Measurements from ENCODE around the gene NALCN. TPM values are rescaled to one million over a fixed set of nuclear protein-coding genes. Genes with fewer than 3 reads are reported as not detected.
A peak's percentile ranks its signal among the peaks of the same experiment; 100 is the strongest.

The NALCN gene
- total RNA-seq, 2 donors from 2014 or later = 0.11 TPM; not detected in 1

DNA sequence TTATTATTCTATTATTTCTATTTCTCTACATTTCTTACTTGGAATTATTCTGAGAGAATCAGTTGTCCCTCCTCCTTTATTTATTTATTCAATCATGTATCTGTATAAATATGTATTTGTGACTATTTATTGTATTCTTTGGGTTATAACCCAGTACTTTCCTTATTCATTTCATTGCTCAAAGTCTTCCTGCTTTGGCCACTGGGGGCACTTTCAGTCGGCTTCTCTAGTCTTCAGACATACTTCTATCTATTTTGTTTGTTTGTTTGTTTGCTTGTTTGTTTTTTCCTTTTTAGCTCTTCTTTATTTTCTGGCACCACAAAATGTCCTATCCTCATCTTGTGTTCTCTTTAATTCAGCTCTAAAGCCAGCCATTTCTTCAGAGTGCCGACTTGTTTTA lies 260.4 kb downstream of the NALCN start:
- Histone ChIP-seq H3K36me3 (ENCODE audit: control insufficient read depth, insufficient read depth, low read length) (no peaks in the 10 kb centered on the region), H3K27me3 (ENCODE audit: control insufficient read depth, insufficient read depth, low read length, poor library complexity, severe bottlenecking) (no peaks in the 10 kb centered on the region), H3K4me1 (ENCODE audit: control insufficient read depth, insufficient read depth, low read length) (no peaks in the 10 kb centered on the region), H3K9me3 (ENCODE audit: control insufficient read depth, low read length) (no peaks in the 10 kb centered on the region), H3K27ac (ENCODE audit: low read depth, low read length) (no peak overlapping the region), H3K9ac (ENCODE audit: extremely low read depth, low read length, poor library complexity, severe bottlenecking) (no peak overlapping the region), H3K4me3 (ENCODE audit: low read length) (no peak overlapping the region)
- H3K4me3 Mint-ChIP-seq = no peak overlapping the region
- no peaks in the 10 kb centered on the region for H3K4me1 Mint-ChIP-seq
- peak; percentile 58 for DNase-seq
- no peaks in the 10 kb centered on the region for H3K36me3 Mint-ChIP-seq (ENCODE audit: low read depth)
- 71% methylated on average over 2 of the region's 2 CpGs; no CpG with 5 or more reads in 1 of the 2 experiments for WGBS, 2 experiments (ENCODE audit: insufficient coverage in 1 of 2, insufficient read length in 1 of 2)
- H3K9me3 Mint-ChIP-seq = no peaks in the 10 kb centered on the region
- H3K27ac Mint-ChIP-seq = no peak overlapping the region
- no peaks in the 10 kb centered on the region for H3K27me3 Mint-ChIP-seq (ENCODE audit: insufficient read depth)
- TF ChIP-seq, protein P1, sequence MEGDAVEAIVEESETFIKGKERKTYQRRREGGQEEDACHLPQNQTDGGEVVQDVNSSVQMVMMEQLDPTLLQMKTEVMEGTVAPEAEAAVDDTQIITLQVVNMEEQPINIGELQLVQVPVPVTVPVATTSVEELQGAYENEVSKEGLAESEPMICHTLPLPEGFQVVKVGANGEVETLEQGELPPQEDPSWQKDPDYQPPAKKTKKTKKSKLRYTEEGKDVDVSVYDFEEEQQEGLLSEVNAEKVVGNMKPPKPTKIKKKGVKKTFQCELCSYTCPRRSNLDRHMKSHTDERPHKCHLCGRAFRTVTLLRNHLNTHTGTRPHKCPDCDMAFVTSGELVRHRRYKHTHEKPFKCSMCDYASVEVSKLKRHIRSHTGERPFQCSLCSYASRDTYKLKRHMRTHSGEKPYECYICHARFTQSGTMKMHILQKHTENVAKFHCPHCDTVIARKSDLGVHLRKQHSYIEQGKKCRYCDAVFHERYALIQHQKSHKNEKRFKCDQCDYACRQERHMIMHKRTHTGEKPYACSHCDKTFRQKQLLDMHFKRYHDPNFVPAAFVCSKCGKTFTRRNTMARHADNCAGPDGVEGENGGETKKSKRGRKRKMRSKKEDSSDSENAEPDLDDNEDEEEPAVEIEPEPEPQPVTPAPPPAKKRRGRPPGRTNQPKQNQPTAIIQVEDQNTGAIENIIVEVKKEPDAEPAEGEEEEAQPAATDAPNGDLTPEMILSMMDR (conservative IDR thresholded peaks at IDR 0.05) = peak; percentile 81

- Mint-ChIP-seq H3K9me3 (no peaks in the 10 kb centered on the region), H3K27ac (no peak overlapping the region), H3K4me3 (no peak overlapping the region), H3K36me3 (ENCODE audit: low read depth) (no peaks in the 10 kb centered on the region), H3K4me1 (no peaks in the 10 kb centered on the region), H3K27me3 (ENCODE audit: insufficient read depth) (no peaks in the 10 kb centered on the region)
- no peak for DNase-seq
- H3K27ac ChIP-seq (ENCODE audit: low read depth, low read length) = no peak overlapping the region
- H3K9ac ChIP-seq (ENCODE audit: extremely low read depth, low read length, poor library complexity, severe bottlenecking) = no peak overlapping the region
- WGBS, 2 experiments (ENCODE audit: insufficient coverage in 1 of 2, insufficient read length in 1 of 2) = 84 to 92% methylated on average over 3 of the region's 3 CpGs
- no peaks in the 10 kb centered on the region for H3K27me3 ChIP-seq (ENCODE audit: control insufficient read depth, insufficient read depth, low read length, poor library complexity, severe bottlenecking)
- TF ChIP-seq, protein P1 (conservative IDR thresholded peaks at IDR 0.05) = no peak
- no peaks in the 10 kb centered on the region for H3K4me1 ChIP-seq (ENCODE audit: control insufficient read depth, insufficient read depth, low read length)
- no peaks in the 10 kb centered on the region for H3K9me3 ChIP-seq (ENCODE audit: control insufficient read depth, low read length)
- no peak overlapping the region for H3K4me3 ChIP-seq (ENCODE audit: low read length)
- no peaks in the 10 kb centered on the region for H3K36me3 ChIP-seq (ENCODE audit: control insufficient read depth, insufficient read depth, low read length)
These were observed 264.1 kb downstream of the NALCN start for GRCh38 chr13:101152184-101152583.

DNA sequence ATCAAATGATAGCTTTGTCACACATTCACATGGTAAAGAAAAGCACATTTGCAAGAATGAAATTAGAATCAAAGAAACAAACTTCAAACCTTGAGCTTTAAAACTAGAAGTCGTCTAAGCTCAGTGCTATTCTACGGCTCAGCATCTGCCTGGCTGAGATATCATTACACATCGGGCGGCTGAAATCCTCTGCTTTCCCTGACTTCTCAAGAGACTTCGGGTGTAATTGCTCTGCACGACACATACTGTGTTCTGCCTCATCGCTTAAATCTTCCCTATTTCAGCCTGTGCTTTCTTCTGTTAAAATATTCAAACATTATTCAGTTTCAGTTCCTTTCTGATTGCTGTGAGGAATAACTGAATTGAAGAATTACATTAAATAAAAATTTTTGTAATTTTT lies 265.3 kb downstream of the NALCN start:
- Histone ChIP-seq H3K27ac (ENCODE audit: low read depth, low read length) (no peak overlapping the region), H3K4me1 (ENCODE audit: control insufficient read depth, insufficient read depth, low read length) (no peaks in the 10 kb centered on the region), H3K4me3 (ENCODE audit: low read length) (no peak overlapping the region), H3K36me3 (ENCODE audit: control insufficient read depth, insufficient read depth, low read length) (no peaks in the 10 kb centered on the region), H3K9me3 (ENCODE audit: control insufficient read depth, low read length) (no peaks in the 10 kb centered on the region), H3K9ac (ENCODE audit: extremely low read depth, low read length, poor library complexity, severe bottlenecking) (no peak overlapping the region), H3K27me3 (ENCODE audit: control insufficient read depth, insufficient read depth, low read length, poor library complexity, severe bottlenecking) (no peaks in the 10 kb centered on the region)
- Mint-ChIP-seq H3K27me3 (ENCODE audit: insufficient read depth) (no peaks in the 10 kb centered on the region), H3K4me1 (no peaks in the 10 kb centered on the region), H3K9me3 (no peaks in the 10 kb centered on the region), H3K27ac (no peak overlapping the region), H3K36me3 (ENCODE audit: low read depth) (no peaks in the 10 kb centered on the region), H3K4me3 (no peak overlapping the region)
- 43 to 53% methylated on average over 5 to 7 of the region's 7 CpGs for WGBS, 2 experiments (ENCODE audit: insufficient coverage in 1 of 2, insufficient read length in 1 of 2)
- DNase-seq = no peak
- TF ChIP-seq, protein P1 (conservative IDR thresholded peaks at IDR 0.05) = no peak
